Stimulated activated CD4-positive, alpha-beta T cell treated with anti-CD3 and anti-CD28 coated beads, Interleukin-1b, Interleukin-23, amount 100 ng/mL, for 24 hours (primary cell): ENCODE data around the gene PAM.

Experiments
- DNase-seq, 4 experiments: peaks; one replicate each; pipeline ENCODE4 v3.0.0-alpha.2; 2020; ENCODE audit warnings: low read depth in 4 of 4, low spot score in 1 of 4

PAM gene

GRCh38 chr5:102777099-102777498 lies 22.0 kb downstream of the PAM start:
- no peak for DNase-seq

GRCh38 chr5:102778478-102778877 lies 23.4 kb downstream of the PAM start:
- no peak for DNase-seq

- DNase-seq: no peak
These were observed 26.3 kb downstream of the PAM start for GRCh38 chr5:102781359-102781758.

- no peak for DNase-seq
These were observed 26.7 kb downstream of the PAM start for GRCh38 chr5:102781786-102782185.

- no peak for DNase-seq
These were observed 27.2 kb downstream of the PAM start for GRCh38 chr5:102782217-102782872.

- no peak for DNase-seq
These were observed 32.0 kb downstream of the PAM start for GRCh38 chr5:102787134-102787533.

- no peak for DNase-seq
These were observed 33.7 kb downstream of the PAM start for GRCh38 chr5:102788788-102789187.

GRCh38 chr5:102789469-102789868 lies 34.4 kb downstream of the PAM start:
- DNase-seq: no peak

- DNase-seq: no peak
These were observed 35.6 kb downstream of the PAM start for GRCh38 chr5:102790748-102791147.

GRCh38 chr5:102792705-102793104 lies 37.6 kb downstream of the PAM start:
- no peak for DNase-seq

- no peak for DNase-seq
These were observed 38.9 kb downstream of the PAM start for GRCh38 chr5:102794047-102794446.

- no peak for DNase-seq
These were observed 39.7 kb downstream of the PAM start for GRCh38 chr5:102794677-102795331.

GRCh38 chr5:102795526-102795925 lies 40.4 kb downstream of the PAM start:
- DNase-seq: no peak

- no peak for DNase-seq
These were observed 40.9 kb downstream of the PAM start for GRCh38 chr5:102796009-102796408.

GRCh38 chr5:102796498-102796897 lies 41.4 kb downstream of the PAM start:
- no peak for DNase-seq

- no peak for DNase-seq
These were observed 42.3 kb downstream of the PAM start for GRCh38 chr5:102797322-102797884.

- DNase-seq: no peak
These were observed 43.1 kb downstream of the PAM start for GRCh38 chr5:102798104-102798785.

GRCh38 chr5:102799017-102799416 lies 43.9 kb downstream of the PAM start:
- DNase-seq: no peak

GRCh38 chr5:102800427-102800826 lies 45.3 kb downstream of the PAM start:
- no peak for DNase-seq

- no peak for DNase-seq
These were observed 46.3 kb downstream of the PAM start for GRCh38 chr5:102801371-102801770.

- DNase-seq: no peak
These were observed 47.8 kb downstream of the PAM start for GRCh38 chr5:102802708-102803458.
